Large intestine (tissue), 12 donors: ENCODE data around the gene FAM174C. TPM values are rescaled to one million over a fixed set of nuclear protein-coding genes. Genes with fewer than 3 reads are reported as not detected.

Source experiments
- DNase-seq, 2 donors: peaks; one replicate each; pipeline versions ENCODE4 v3.0.0 to v3.0.0-alpha.2; 2013
- H3K27ac ChIP-seq: one replicate; pipeline ENCODE4 v1.5.1; 2013; ENCODE audit warnings: low read length
- H3K27me3 ChIP-seq: 2 replicates; pipeline ENCODE4 v1.6.1; 2013; ENCODE audit warnings: low read length; ENCODE audit not compliant: control insufficient read depth, insufficient read depth
- H3K36me3 ChIP-seq: 2 replicates; pipeline ENCODE4 v1.6.1; 2013; ENCODE audit warnings: low read length; ENCODE audit not compliant: control insufficient read depth, insufficient read depth
- H3K4me1 ChIP-seq: one replicate; pipeline ENCODE4 v1.6.1; 2013; ENCODE audit warnings: low read length; ENCODE audit not compliant: control insufficient read depth, insufficient read depth
- H3K4me3 ChIP-seq: one replicate; pipeline ENCODE4 v1.5.1; 2013; ENCODE audit warnings: low read length
- H3K9me3 ChIP-seq: one replicate; pipeline ENCODE4 v1.6.1; 2013; ENCODE audit warnings: mild to moderate bottlenecking, low read depth, low read length, moderate library complexity; ENCODE audit not compliant: control insufficient read depth
- WGBS: methylation state at CpG from one replicate; pipeline ENCODE4 v1.1.5; 2013; ENCODE audit warnings: low lambda C conversion rate; ENCODE audit not compliant: insufficient coverage; 5-methylcytosine and 5-hydroxymethylcytosine counted together
- long read RNA-seq, 11 donors: transcript quantifications; one replicate each; lab custom pipeline, GENCODE V29; 2026
- polyA plus RNA-seq: library from polyadenylated mRNA; unstranded; fragments of 120-200 nt; gene quantifications from one replicate; pipeline ENCODE4 v1.2.1, GENCODE V29; 2013

FAM174C gene
- polyA plus RNA-seq = 37.4 TPM
- long read RNA-seq, donor 1, transcript C19orf24-201 (3 exons, 983 nt) = major isoform, 9 of 11 reads
- long read RNA-seq, donor 1, partial matches to known transcripts = 0 of 11 reads
- long read RNA-seq, donor 1, other reads (novel, unspliced or antisense) = 0 of 11 reads
- long read RNA-seq, donor 2, transcript C19orf24-201 (3 exons, 983 nt) = major isoform, 21 of 28 reads
- long read RNA-seq, donor 2, partial matches to known transcripts = 0 of 28 reads
- long read RNA-seq, donor 2, other reads (novel, unspliced or antisense) = 0 of 28 reads
- long read RNA-seq, donor 3 = 0 reads
- long read RNA-seq, donor 4, partial matches to known transcripts = 0 of 1 reads
- long read RNA-seq, donor 4, other reads (novel, unspliced or antisense) = 0 of 1 reads
- long read RNA-seq, donor 5, transcript C19orf24-201 (3 exons, 983 nt) = major isoform, 10 of 11 reads
- long read RNA-seq, donor 5, partial matches to known transcripts = 0 of 11 reads
- long read RNA-seq, donor 5, other reads (novel, unspliced or antisense) = 0 of 11 reads
- long read RNA-seq, donor 6, transcript C19orf24-201 (3 exons, 983 nt) = major isoform, 19 of 21 reads
- long read RNA-seq, donor 6, partial matches to known transcripts = 0 of 21 reads
- long read RNA-seq, donor 6, other reads (novel, unspliced or antisense) = 0 of 21 reads
- long read RNA-seq, donor 7, transcript C19orf24-201 (3 exons, 983 nt) = major isoform, 9 of 12 reads
- long read RNA-seq, donor 7, partial matches to known transcripts = 0 of 12 reads
- long read RNA-seq, donor 7, other reads (novel, unspliced or antisense) = 0 of 12 reads
- long read RNA-seq, donor 8, transcript C19orf24-201 (3 exons, 983 nt) = major isoform, 17 of 36 reads
- long read RNA-seq, donor 8, transcript C19orf24-202 (3 exons, 668 nt) = minor isoform, 6 of 36 reads
- long read RNA-seq, donor 8, partial matches to known transcripts = 11 of 36 reads
- long read RNA-seq, donor 8, other reads (novel, unspliced or antisense) = 0 of 36 reads
- long read RNA-seq, donor 9, transcript C19orf24-201 (3 exons, 983 nt) = major isoform, 12 of 22 reads
- long read RNA-seq, donor 9, partial matches to known transcripts = 8 of 22 reads
- long read RNA-seq, donor 9, other reads (novel, unspliced or antisense) = 0 of 22 reads
- long read RNA-seq, donor 10, transcript C19orf24-202 (3 exons, 668 nt) = minor isoform, 8 of 36 reads
- long read RNA-seq, donor 10, transcript C19orf24-201 (3 exons, 983 nt) = major isoform, 14 of 36 reads
- long read RNA-seq, donor 10, partial matches to known transcripts = 12 of 36 reads
- long read RNA-seq, donor 10, other reads (novel, unspliced or antisense) = 0 of 36 reads
- long read RNA-seq, donor 11, transcript C19orf24-201 (3 exons, 983 nt) = major isoform, 12 of 15 reads
- long read RNA-seq, donor 11, partial matches to known transcripts = 0 of 15 reads
- long read RNA-seq, donor 11, other reads (novel, unspliced or antisense) = 0 of 15 reads

DNA sequence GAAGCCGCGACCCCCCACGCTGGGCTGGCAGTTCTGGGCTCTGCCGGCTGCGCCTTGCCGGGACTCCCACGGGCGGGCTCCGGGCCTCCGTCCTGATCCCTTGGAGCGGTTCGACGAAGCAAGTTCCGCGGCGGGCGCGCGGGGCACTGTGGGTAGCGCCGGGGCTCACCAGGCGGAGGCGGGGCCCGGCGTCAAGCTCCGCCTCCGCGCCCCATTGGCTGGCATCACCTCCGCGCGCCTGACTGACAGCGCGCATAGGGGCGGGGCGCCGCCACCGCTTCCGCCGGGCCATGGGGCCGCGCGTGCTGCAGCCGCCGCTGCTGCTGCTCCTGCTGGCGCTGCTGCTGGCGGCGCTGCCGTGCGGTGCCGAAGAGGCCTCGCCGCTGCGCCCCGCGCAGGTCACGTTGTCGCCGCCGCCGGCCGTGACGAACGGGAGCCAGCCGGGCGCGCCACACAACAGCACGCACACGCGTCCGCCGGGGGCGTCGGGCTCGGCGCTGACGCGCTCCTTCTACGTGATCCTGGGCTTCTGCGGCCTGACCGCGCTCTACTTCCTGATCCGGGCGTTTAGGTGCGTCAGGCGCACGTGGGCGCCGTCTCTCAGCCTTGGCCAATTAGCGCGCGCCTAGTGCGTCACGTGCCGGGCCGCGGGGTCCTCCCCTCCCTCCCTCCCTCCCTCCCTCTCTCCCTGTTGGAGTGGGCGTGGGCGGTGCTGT is at the start of gene FAM174C:
Gene FAM174C (plus strand): TSS at position 271 of the 716 bp plus-strand sequence. CDS start 20 bp downstream, at position 291.
- peaks cover 67% of the 10 kb centered on the region for H3K36me3 ChIP-seq

GRCh38 chr19:1226227-1226518 is 49.2 kb upstream of the FAM174C start:
- WGBS = no CpG with 5 or more reads among the region's 11 CpGs
- Histone ChIP-seq H3K27me3 (no peaks in the 10 kb centered on the region), H3K36me3 (peaks cover 57% of the 10 kb centered on the region), H3K27ac (no peak overlapping the region), H3K9me3 (no peaks in the 10 kb centered on the region), H3K4me3 (no peak overlapping the region), H3K4me1 (peaks cover 9% of the 10 kb centered on the region)
- no peak for DNase-seq

More for the DNA sequence above, at the start of gene FAM174C:
- peak; percentile 97 for DNase-seq
- peak within 1 kb of the TSS; percentile 98 for H3K27ac ChIP-seq
- H3K4me3 ChIP-seq = peak within 1 kb of the TSS; percentile 80
- H3K9me3 ChIP-seq = peaks cover 21% of the 10 kb centered on the region
- H3K4me1 ChIP-seq = peaks cover 57% of the 10 kb centered on the region
- WGBS = no CpG with 5 or more reads among the region's 98 CpGs
- no peaks in the 10 kb centered on the region for H3K27me3 ChIP-seq

DNA sequence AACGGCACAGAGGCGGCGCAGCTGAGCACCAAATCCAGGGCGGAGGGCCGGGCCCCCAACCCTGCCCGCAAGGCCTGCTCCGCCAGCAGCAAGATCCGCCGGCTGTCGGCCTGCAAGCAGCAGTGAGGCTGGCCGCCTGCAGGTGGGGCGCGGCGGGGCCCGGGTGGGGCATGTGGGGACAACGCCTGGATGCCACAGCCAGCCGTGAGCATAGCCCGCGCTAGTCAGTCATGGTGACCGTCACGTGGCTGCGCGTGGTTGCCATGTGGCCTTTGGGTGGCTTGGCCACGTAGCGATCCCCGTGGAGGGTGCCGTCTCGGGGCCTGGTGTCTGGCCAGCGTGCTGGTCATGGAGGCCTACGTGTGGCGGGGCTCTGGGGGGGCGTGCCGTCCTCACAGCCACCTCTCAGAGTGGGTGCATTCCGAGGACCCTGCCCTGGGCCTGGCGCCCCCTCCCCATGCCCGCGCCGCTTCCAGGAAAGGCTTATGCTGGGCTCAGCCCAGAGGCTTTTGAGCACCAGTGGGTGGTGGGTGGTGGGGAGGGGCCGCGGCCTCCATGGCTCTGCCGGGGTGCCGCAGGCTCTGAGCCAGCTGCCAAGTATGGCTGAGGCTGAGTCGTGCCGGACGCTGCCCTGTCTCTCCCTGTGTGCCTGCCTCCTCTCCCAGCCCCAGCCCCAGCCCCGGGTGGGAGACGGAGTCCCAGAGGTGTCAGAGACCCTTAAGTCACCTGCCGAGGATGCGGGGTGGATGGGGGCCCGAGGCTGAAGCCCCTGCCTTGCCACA is 48.6 kb upstream of the FAM174C start:
- no peak for DNase-seq
- peaks cover 12% of the 10 kb centered on the region for H3K4me1 ChIP-seq
- H3K4me3 ChIP-seq = no peak overlapping the region
- peaks cover 53% of the 10 kb centered on the region for H3K36me3 ChIP-seq
- no peak overlapping the region for H3K27ac ChIP-seq
- no peaks in the 10 kb centered on the region for H3K27me3 ChIP-seq
- WGBS = no CpG with 5 or more reads among the region's 50 CpGs
- no peaks in the 10 kb centered on the region for H3K9me3 ChIP-seq

DNA sequence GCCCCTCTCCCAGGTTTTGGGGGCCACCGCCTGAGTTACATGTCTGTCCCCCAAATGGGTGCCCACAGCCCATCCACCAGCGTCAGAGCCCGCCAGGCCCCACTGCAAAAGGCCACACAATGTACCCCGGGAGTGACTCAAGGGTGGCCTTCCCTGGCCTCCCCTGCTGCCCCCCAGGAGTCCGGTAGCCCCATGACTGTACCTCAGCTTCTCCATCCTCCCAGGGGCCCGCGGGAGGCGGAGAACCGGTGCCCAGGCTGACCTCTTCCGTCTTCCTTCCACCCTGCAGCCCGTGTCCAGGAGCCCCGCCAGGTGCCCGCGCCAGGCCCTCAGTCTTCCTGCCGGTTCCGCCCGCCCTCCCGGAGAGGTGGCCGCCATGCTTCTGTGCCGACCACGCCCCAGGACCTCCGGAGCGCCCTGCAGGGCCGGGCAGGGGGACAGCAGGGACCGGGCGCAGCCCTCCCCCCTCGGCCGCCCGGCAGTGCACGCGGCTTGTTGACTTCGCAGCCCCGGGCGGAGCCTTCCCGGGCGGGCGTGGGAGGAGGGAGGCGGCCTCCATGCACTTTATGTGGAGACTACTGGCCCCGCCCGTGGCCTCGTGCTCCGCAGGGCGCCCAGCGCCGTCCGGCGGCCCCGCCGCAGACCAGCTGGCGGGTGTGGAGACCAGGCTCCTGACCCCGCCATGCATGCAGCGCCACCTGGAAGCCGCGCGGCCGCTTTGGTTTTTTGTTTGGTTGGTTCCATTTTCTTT is 47.9 kb upstream of the FAM174C start:
- no peak for DNase-seq

GRCh38 chr19:1228161-1228957 is 47.0 kb upstream of the FAM174C start:
- no peak for DNase-seq
- Histone ChIP-seq H3K4me1 (peaks cover 28% of the 10 kb centered on the region), H3K27ac (no peak overlapping the region), H3K36me3 (peaks cover 37% of the 10 kb centered on the region), H3K4me3 (no peak overlapping the region), H3K27me3 (no peaks in the 10 kb centered on the region), H3K9me3 (no peaks in the 10 kb centered on the region)
- WGBS = no CpG with 5 or more reads among the region's 100 CpGs

More for the DNA sequence above, 47.9 kb upstream of the FAM174C start:
- no CpG with 5 or more reads among the region's 56 CpGs for WGBS
- Histone ChIP-seq H3K36me3 (peaks cover 45% of the 10 kb centered on the region), H3K4me3 (no peak overlapping the region), H3K27me3 (no peaks in the 10 kb centered on the region), H3K9me3 (no peaks in the 10 kb centered on the region), H3K27ac (no peak overlapping the region), H3K4me1 (peaks cover 19% of the 10 kb centered on the region)

DNA sequence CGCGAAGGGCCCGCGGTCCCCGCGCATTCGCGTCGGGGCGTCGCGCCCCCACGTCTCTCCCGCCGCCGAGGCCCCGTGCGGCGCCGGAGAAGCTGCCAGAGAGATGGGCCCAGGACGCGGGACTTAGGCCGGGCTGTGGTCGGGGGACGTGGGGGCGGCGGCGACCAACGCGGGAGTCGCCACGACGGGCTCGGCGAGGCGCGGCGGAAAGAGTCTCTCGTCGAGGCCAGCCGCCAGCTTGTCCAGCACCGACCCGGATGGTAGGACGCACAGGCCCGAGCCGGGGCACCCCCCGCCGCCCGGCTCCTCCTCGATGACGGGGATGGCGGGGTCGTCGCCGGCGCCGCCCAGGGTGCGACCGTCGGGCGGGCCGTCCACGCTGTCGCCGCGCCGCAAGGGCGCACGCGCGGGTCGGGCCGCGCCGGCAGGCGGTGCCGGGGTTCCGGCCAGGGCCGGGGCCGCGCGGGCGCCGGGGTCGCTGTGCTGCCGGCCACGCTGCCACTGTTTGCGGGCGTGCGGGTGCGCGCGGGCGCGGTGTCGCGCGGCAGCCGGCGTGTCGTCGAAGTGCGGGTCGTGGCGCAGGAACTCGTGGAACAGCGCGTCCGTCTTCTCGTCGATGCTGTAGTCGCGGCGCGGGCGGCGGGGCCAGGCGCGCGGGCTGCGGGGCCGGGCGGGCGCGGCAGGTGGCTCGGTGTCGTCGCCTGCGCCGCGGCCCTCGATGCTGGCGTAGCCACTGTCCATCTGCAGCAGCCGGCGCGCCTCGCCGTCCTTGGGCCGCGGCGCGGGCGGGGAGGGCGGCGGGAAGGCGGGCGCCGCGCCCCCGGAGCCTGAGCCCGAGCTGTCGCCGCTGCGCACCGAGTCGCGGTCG is 46.0 kb upstream of the FAM174C start:
- Histone ChIP-seq H3K4me1 (peaks cover 28% of the 10 kb centered on the region), H3K36me3 (peaks cover 27% of the 10 kb centered on the region), H3K27ac (no peak overlapping the region), H3K27me3 (no peaks in the 10 kb centered on the region), H3K9me3 (no peaks in the 10 kb centered on the region), H3K4me3 (no peak overlapping the region)
- WGBS = no CpG with 5 or more reads among the region's 158 CpGs
- DNase-seq = no peak

DNA sequence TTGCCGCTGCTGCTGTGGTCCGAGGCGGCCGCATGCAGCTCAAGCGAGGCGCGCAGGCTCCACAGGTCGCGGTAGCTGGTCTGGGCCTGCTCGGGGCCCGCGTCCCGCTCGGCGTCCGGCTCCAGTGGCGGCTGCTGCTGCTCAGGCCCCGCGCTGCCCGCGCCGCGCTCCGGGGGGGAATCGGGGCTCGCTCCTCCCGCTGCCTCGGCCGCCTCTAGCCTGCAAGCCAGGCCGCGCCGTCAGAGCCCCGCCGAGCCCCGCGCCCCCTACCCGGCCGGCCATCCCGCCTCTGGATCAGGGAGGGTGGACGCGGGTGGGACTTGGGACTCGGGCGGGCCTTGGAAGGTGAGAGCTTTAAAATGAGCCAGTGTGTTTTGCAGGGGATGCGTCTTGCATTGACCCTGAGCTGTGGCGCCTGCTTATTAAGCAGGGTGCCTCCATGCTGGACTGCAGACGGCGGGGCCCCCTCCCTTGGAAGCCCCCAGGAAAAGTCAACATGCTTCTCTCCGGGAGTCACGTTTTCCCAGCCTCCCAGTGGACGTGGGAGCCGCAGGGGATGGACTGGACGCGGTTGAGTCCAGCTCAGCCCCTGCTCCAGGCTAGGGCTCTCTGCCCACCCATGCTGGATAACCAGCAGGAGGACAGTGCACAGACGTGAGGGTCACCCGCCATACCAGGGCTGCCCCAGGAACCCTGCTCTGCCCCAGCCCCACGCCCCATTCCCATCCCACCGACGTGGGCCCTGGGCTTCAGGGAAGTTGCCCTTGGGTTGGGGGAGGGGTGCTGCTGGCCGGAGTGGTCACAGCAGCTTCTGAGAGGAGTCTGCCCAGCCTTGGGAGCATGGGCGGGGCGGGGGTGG is 45.2 kb upstream of the FAM174C start:
- no peak for DNase-seq
- Histone ChIP-seq H3K27ac (no peak overlapping the region), H3K9me3 (peaks cover 5% of the 10 kb centered on the region), H3K4me1 (peaks cover 28% of the 10 kb centered on the region), H3K27me3 (no peaks in the 10 kb centered on the region), H3K4me3 (no peak overlapping the region), H3K36me3 (peaks cover 22% of the 10 kb centered on the region)
- WGBS = no CpG with 5 or more reads among the region's 61 CpGs
